Measurements from ENCODE around the gene ACAD8. TPM values are rescaled to one million over a fixed set of nuclear protein-coding genes. Genes with fewer than 3 reads are reported as not detected.

Gene ACAD8
- 15.9 and 18.5 TPM in 2 replicates for total RNA-seq

DNA sequence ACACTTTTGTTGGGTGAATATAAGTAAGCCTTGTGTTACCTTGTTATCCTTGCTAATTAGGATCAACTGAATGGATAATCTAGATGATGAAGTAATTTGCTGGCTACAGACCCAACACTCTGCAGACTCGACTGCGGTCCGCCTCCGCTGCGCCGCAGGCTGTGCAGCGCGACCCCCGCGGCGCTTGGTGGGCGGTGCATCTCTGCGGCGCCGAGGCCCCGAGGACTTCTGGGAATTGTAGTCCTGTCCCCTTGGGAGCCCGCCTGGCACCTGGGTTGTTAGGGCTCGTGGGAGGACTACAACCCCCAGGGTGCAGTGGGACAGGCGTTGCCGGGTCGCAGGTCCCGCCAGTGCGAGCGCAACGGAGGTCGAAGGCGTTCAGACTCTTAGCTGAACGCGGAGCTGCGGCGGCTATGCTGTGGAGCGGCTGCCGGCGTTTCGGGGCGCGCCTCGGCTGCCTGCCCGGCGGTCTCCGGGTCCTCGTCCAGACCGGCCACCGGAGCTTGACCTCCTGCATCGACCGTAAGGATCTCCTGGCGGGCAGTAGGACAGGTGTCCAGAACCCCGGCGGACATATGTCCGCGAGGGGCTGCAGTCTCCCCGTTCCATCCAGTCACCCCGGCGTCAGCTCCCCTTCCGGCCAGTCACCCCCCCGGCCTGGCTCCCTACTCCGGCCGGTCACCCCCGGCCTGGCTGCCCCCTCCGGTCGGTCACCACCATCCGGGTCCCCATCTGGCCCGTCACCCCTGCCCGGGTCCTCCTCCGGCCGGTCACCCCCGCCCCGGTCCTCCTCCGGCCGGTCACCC, at the start of gene ACAD8, which contains the start of gene THYN1:
Gene ACAD8, plus strand, starts transcription at position 381 of the 806 bp plus-strand sequence. Its CDS starts 33 bp downstream, at position 414.
Gene THYN1, minus strand, starts transcription at position 165 of the 806 bp plus-strand sequence. CDS start 470 bp downstream, outside the sequence.

DNA sequence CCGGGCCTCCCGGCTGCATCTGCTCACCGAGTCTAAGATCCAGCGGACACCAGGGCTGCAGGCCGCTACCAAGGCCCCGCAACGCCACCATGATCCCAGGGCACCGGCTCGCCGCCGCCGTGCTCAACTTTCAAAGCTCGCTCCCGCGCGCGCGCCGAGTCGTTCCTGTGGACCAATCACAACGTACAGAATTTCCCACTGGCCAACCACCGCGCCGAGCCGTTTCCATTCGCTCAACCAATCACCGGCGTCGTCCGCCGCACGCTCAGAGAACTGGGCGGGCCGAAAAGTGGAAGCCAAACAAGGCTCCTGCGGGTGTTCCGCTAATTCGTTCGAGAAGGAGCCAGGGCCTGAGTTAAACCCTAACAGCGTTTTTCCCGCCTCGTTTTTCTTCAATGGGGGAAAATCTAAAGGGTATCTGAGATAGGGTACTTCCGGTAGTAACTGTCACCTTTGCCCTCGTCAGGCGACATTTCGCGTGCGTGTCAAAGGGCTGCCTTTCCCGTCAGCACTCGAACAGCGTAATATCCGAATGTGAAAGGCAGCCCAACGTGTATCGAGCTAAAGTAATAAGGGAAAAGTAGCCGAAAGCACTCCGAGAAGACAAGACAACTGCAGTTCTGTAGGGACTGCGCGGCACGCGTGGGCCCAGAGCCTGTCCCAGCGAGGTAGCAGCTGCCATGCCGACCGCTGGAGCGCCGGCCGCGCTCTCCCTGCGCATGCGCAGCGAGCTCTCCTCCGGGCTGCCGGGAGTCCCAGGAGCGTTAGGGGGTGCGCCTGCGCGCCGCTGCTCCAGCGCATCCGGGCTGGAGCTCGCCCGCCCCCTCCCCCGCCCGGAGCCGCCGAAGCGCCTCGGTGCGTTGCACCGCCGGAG, 29.3 kb upstream of the ACAD8 start, which contains the start of the genes NCAPD3 and VPS26B:
Gene NCAPD3, minus strand, starts transcription at position 132 of the 874 bp plus-strand sequence. Its CDS starts 41 bp downstream, at position 91.
Gene VPS26B, plus strand, starts transcription at position 836 of the 874 bp plus-strand sequence. CDS start 452 bp downstream, outside the sequence.

DNA sequence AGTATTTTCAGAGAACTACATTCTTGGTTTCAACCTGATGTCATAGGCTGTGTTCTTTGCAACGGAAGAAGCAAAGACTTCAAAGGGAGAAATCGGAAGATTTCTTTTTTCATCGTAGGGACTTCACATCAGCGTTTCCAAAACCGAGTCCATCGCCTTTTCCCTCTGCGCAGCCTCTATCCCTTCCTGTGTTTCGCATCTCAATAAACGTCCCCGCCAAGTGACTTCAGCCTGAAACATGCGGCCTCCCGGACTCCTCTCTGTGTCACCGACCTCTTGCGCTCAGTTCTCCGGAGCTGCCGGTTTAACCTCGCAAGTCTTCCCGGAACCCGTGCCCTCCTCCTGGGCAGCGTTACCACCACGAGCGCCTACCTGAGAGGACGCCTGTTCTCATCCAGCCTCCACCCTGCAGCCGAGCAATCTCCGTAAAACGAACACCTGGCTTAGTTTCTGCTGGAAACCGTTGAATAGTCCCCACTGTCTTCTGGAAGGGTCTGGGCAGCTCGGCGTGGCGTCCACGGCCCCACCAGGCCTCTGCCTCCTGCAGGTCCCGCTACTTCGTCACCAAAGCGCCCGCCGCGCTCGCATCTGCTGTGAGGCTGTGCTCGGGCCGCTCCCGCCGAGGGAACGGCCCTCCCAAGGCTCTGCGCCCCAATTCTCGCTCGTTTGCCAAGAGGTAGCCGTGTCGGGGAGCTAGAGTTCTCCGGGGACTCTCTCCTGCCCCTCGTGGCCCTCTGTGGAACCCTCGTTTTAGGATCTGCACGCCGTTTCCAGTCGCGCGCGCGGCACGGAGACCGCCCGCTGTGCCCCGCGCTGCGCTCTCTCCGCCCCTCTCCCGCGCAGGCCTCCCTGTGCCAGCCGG, 22.4 kb downstream of the ACAD8 start, which contains the start of gene GLB1L3:
Gene GLB1L3, plus strand, starts transcription at position 846 of the 862 bp plus-strand sequence. CDS start 362 bp downstream, outside the sequence.

Other genes with a start within 250 kb of the ACAD8 start
- 47.0 and 52.6 TPM in 2 replicates for gene JAM3, start 184.5 kb upstream of the ACAD8 start, total RNA-seq
- gene NCAPD3, start 29.6 kb upstream of the ACAD8 start, total RNA-seq: 20.9 and 27.9 TPM in 2 replicates
- 28.0 and 31.2 TPM in 2 replicates for gene VPS26B, start 28.9 kb upstream of the ACAD8 start, total RNA-seq
- 56.0 and 66.4 TPM in 2 replicates for gene THYN1, start 216 bp upstream of the ACAD8 start, total RNA-seq
- not detected in 2 replicates for gene GLB1L3, start 22.8 kb downstream of the ACAD8 start, total RNA-seq
- gene GLB1L2, start 78.4 kb downstream of the ACAD8 start, total RNA-seq: 0.07 and 0.34 TPM in 2 replicates
- not detected in 2 replicates for gene B3GAT1, start 158.7 kb downstream of the ACAD8 start, total RNA-seq